Measurements from ENCODE around the gene MTURN.

GRCh38 chr7:30155481-30155880 is 20.7 kb downstream of the MTURN start:
- TF ChIP-seq MAX (IDR thresholded peaks at IDR 0.05) (no peak), YY1 (IDR thresholded peaks at IDR 0.05; ENCODE audit: low read depth) (no peak), REST (IDR thresholded peaks at IDR 0.05; ENCODE audit: low read depth) (no peak), EP300 (IDR thresholded peaks at IDR 0.05; ENCODE audit: borderline replicate concordance) (no peak), RAD21 (IDR thresholded peaks at IDR 0.05; ENCODE audit: low read depth) (no peak), ZBTB7A (IDR thresholded peaks at IDR 0.05; ENCODE audit: low read depth) (no peak)

Data from Ishikawa (cell line).